DOHH2 (cell line): ENCODE measurements around the gene SEMA4C.

ENCODE experiments used
- CTCF ChIP-seq: fragments of 200-600 bp; sonication (generic); IDR thresholded peaks from one replicate; pipeline ENCODE4 v1.5.1; 2014; ENCODE audit warnings: antibody characterized with exemption, mild to moderate bottlenecking, low read depth, low read length; ENCODE audit not compliant: poor library complexity, severe bottlenecking
- EZH2phosphoT487 ChIP-seq: fragments of 200-600 bp; sonication (generic); IDR thresholded peaks from 2 replicates; pipeline ENCODE4 v1.6.1; 2017; ENCODE audit warnings: borderline replicate concordance, mild to moderate bottlenecking, antibody characterized with exemption, low read length, moderate library complexity, mixed read lengths

- no peak for TF ChIP-seq EZH2phosphoT487
- TF ChIP-seq CTCF, result no peak
These were observed 32.3 kb downstream of the SEMA4C start for GRCh38 chr2:96837575-96837974.
